Spleen (tissue), 11 donors: Measurements from ENCODE around the gene ADGRV1. TPM values are rescaled to one million over a fixed set of nuclear protein-coding genes. Genes with fewer than 3 reads are reported as not detected.

Experiments used
- DNase-seq: peaks from one replicate; pipeline ENCODE4 v3.0.0-alpha.2; 2020
- H3K27ac ChIP-seq, 8 donors: fragments of 200-600 bp; sonication (generic) in 7 of 8; 1 replicate in 4 of 8; 2 replicates in 4 of 8; pipeline versions ENCODE4 v1.5.0 to v1.8.0; 2016 to 2021; ENCODE audit warnings: inconsistent platforms in 4 of 8, mild to moderate bottlenecking in 4 of 8, moderate library complexity in 1 of 8
- H3K27me3 ChIP-seq, 7 donors: fragments of 200-600 bp; sonication (generic) in 6 of 7; replicated peaks in 1 of 7; 1 replicate in 4 of 7; 2 replicates in 3 of 7; pipeline versions ENCODE4 v1.5.0 to v1.8.0; 2016 to 2021; ENCODE audit warnings: inconsistent platforms in 3 of 7, mild to moderate bottlenecking in 1 of 7
- H3K36me3 ChIP-seq, 6 donors: fragments of 200-600 bp; sonication (generic) in 5 of 6; 1 replicate in 4 of 6; 2 replicates in 2 of 6; pipeline versions ENCODE4 v1.5.0 to v1.8.0; 2016 to 2021; ENCODE audit warnings: inconsistent platforms in 2 of 6
- H3K4me1 ChIP-seq, 6 donors: fragments of 200-600 bp; sonication (generic) in 5 of 6; 1 replicate in 3 of 6; 2 replicates in 3 of 6; pipeline versions ENCODE4 v1.5.0 to v1.8.0; 2016 to 2021; ENCODE audit warnings: inconsistent platforms in 3 of 6
- H3K4me3 ChIP-seq, 8 donors: fragments of 200-600 bp; sonication (generic) in 7 of 8; 1 replicate in 4 of 8; 2 replicates in 4 of 8; pipeline versions ENCODE4 v1.5.0 to v1.8.0; 2016 to 2021; ENCODE audit warnings: inconsistent platforms in 4 of 8, mild to moderate bottlenecking in 4 of 8, moderate library complexity in 2 of 8
- H3K9me3 ChIP-seq, 8 donors: fragments of 200-600 bp; sonication (generic) in 7 of 8; 1 replicate in 4 of 8; 2 replicates in 4 of 8; pipeline versions ENCODE4 v1.5.0 to v1.8.0; 2016 to 2021; ENCODE audit warnings: inconsistent platforms in 4 of 8
- CTCF ChIP-seq, 11 experiments: fragments of 200-600 bp in 7 of 11; fragments of 450-650 bp in 4 of 11; sonication (generic) in 4 of 11; IDR thresholded peaks in 8 of 11; conservative IDR thresholded peaks in 3 of 11; 1 replicate in 7 of 11; 2 replicates in 4 of 11; pipeline versions ENCODE4 v1.4.0 to v1.8.0; 2016 to 2021; ENCODE audit warnings: antibody characterized with exemption in 11 of 11, inconsistent platforms in 4 of 11, mild to moderate bottlenecking in 1 of 11
- POLR2A ChIP-seq, 3 donors: fragments of 450-650 bp; IDR thresholded peaks; one replicate each; pipeline ENCODE4 v1.5.1; 2017; ENCODE audit warnings: antibody characterized with exemption in 3 of 3, mild to moderate bottlenecking in 1 of 3
- POLR2AphosphoS5 ChIP-seq, 3 donors: sonication (generic); formaldehyde crosslinking; IDR thresholded peaks; one replicate each; pipeline ENCODE4 v1.5.1; 2017; ENCODE audit warnings: antibody characterized with exemption in 3 of 3
- WGBS, 5 donors: extraction: QIAGEN DNeasy Blood & Tissue Kit in 3 of 5; methylation state at CpG; one replicate each; pipeline versions ENCODE4 v1.1.5 to v1.1.7; 2013 to 2018; 5-methylcytosine and 5-hydroxymethylcytosine counted together
- intact Hi-C: fragments of 100-400 bp; cut with DNase I; formaldehyde crosslinking; loops from one replicate; pipeline ENCODE4 v1.15.0; 2023; ENCODE audit warnings: low total_unique reads
- polyA plus RNA-seq, 3 donors: library from polyadenylated mRNA; stranded (reverse); fragments of 200-250 nt; gene quantifications; one replicate each; pipeline ENCODE4 v1.2.1, GENCODE V29; 2013
- total RNA-seq, 7 donors: library from RNA; depleted of rRNA in 3 of 7; stranded (reverse); fragments of >200 nt in 3 of 7; fragmentation: NEBNext Ultra II Directional in 4 of 7; extraction: Animal tissue kit (Norgen Biotek cat#: 25700) in 4 of 7; gene quantifications; one replicate each; pipeline versions ENCODE4 v1.1.0 to v1.2.1, GENCODE V29; 2016 to 2021
- donor health status: healthy with polysubstance abuse.
- donor health status: DM: no; HTN: no; CAD: no; lungs with moderate emphysema.
- donor health status: DM: no; HTN: no; CAD: no.
- donor health status: Bipolar disorder and iron deficiency.
- donor health status: healthy.
- donor health status: DM: no; HTN: no; CAD: no.
- donor health status: DM: yes; HTN: yes; CAD: no.

ADGRV1 gene
- total and polyA plus RNA-seq, 10 donors: 0.08 to 0.69 (median 0.28) TPM; not detected in 3

DNA sequence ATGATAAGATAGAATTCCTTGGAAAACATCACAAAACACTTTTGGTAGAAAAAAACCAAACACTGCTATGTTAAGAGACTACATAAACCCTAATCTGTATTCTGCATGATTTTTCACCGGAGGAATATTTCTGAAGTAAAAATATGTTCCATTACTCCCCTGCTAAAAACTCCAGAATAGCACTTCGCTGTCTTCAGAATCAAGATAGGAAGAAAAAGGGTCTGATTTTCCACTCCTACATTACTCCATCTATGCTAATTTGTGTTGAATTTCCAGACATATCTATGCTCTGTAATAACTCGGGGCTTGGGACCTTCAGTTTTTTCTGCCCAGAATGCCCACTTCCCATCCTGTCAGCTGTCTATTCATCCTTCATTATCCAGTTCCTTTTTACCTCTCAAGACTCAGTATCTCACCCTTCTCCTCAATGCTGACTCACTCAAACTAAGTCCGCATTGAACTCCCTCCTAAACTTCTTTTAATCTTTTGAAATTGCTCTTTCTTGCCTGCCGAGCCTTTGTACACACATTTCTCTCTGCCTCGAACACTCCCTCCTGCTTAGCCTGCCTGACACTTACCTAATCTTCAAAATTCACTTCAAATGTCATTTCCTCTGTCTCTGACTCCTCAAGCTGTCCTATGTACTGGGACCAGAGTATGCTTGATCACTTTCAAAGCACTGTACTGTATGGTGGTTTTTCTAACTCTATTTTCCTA is 653.6 kb downstream of the ADGRV1 start:
- H3K9me3 ChIP-seq: no peaks in the 10 kb centered on the region
- H3K36me3 ChIP-seq: no peaks in the 10 kb centered on the region
- WGBS, 5 donors: 63 to 79% (median 70%) methylated on average over 6 of the region's 6 CpGs
- no peaks in the 10 kb centered on the region for H3K4me1 ChIP-seq
- intact Hi-C loops: no loop called here
- no peak overlapping the region for H3K4me3 ChIP-seq
- H3K27me3 ChIP-seq: no peaks in the 10 kb centered on the region
- TF ChIP-seq CTCF (IDR thresholded peaks at IDR 0.05 in 8 of 11, conservative IDR thresholded peaks at IDR 0.05 in 3 of 11): no peak
- no peak for TF ChIP-seq POLR2AphosphoS5 (IDR thresholded peaks at IDR 0.05)
- no peak for TF ChIP-seq POLR2A (IDR thresholded peaks at IDR 0.05)
- DNase-seq: no peak
- no peak overlapping the region for H3K27ac ChIP-seq

DNA sequence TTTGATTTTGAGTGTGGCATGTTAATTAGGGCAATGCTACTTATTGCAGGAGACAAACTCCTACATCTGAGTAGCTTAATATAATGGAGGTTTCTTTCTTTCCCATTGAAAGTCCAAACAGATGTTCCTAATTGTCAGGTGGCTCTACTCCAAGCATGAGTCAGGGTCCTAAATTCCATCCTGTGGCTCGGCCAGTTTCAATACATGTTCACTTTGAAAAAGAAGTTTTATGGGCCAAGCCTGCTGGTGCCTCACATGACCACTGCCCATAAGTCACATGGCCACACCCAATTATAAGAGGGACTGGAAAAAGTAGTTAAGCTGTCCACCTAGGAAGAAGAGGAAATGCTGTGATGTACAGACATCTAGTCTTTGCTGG is 654.1 kb downstream of the ADGRV1 start:
- Histone ChIP-seq H3K36me3 (no peaks in the 10 kb centered on the region), H3K4me1 (no peaks in the 10 kb centered on the region), H3K27ac (no peak overlapping the region), H3K4me3 (no peak overlapping the region), H3K27me3 (no peaks in the 10 kb centered on the region), H3K9me3 (no peaks in the 10 kb centered on the region)
- no peak for DNase-seq
- TF ChIP-seq POLR2A (IDR thresholded peaks at IDR 0.05): no peak
- no peak for TF ChIP-seq POLR2AphosphoS5 (IDR thresholded peaks at IDR 0.05)
- TF ChIP-seq CTCF (IDR thresholded peaks at IDR 0.05 in 8 of 11, conservative IDR thresholded peaks at IDR 0.05 in 3 of 11): no peak
- intact Hi-C loops: no loop called here
- 64 to 97% (median 79%) methylated on average over 1 of the region's 1 CpG for WGBS, 5 donors

Other genes with a start within 250 kb of the ADGRV1 start
- 10 to 100 TPM in 6 of 7 donors, 1 to 10 TPM in 1; 7.8 to 20.2 (median 16.2) TPM for gene CETN3, start 149.0 kb upstream of the ADGRV1 start, total RNA-seq
- 10 to 100 TPM; 18.2 to 28.2 (median 22.0) TPM for gene CETN3, start 149.0 kb upstream of the ADGRV1 start, polyA plus RNA-seq
- 10 to 100 TPM in 1 of 7 donors, 1 to 10 TPM in 6; 4.8 to 11.8 (median 7.8) TPM for gene MBLAC2, start 84.0 kb upstream of the ADGRV1 start, total RNA-seq
- gene MBLAC2, start 84.0 kb upstream of the ADGRV1 start, polyA plus RNA-seq: 1 to 10 TPM; 2.2 to 3.4 (median 3.4) TPM
- gene POLR3G, start 83.9 kb upstream of the ADGRV1 start, total RNA-seq: 1 to 10 TPM; 1.4 to 4.3 (median 2.5) TPM
- 1 to 10 TPM in 2 of 3 donors, under 1 TPM in 1; 0.93 to 2.3 (median 1.5) TPM for gene POLR3G, start 83.9 kb upstream of the ADGRV1 start, polyA plus RNA-seq
- gene LYSMD3, start 29.2 kb upstream of the ADGRV1 start, total RNA-seq: 10 to 100 TPM; 15.5 to 27.4 (median 21.3) TPM
- gene LYSMD3, start 29.2 kb upstream of the ADGRV1 start, polyA plus RNA-seq: 1 to 10 TPM; 5.1 to 7.3 (median 5.7) TPM